Caco-2 (cell line): ENCODE measurements around the gene SKIC2. TPM values are rescaled to one million over a fixed set of nuclear protein-coding genes. Genes with fewer than 3 reads are reported as not detected.

ENCODE experiments used
- BruUV-seq: library from RNA; stranded (reverse); fragments of 400-500 nt; replicated peaks from 2 replicates; lab custom pipeline; 2021; lab: Mats Ljungman, UMichigan
- CTCF ChIA-PET: fragments of 300-600 bp; sonication (Branson Sonifier 250); formaldehyde crosslinking; loops from one replicate; lab custom pipeline; 2022; ENCODE audit warnings: antibody characterized with exemption; lab: Charles Lee
- POLR2A ChIA-PET: fragments of 300-600 bp; sonication (Branson Sonifier 250); formaldehyde crosslinking; loops from one replicate; lab custom pipeline; 2022; ENCODE audit warnings: antibody characterized with exemption; lab: Charles Lee
- DNase-seq, 2 experiments: peaks; one replicate each; pipeline versions ENCODE4 v3.0.0 to v3.0.0-alpha.2; 2020 to 2022
- H3K27me3 ChIP-seq: replicated peaks from 2 replicates; pipeline ENCODE4 v1.6.0; 2011; ENCODE audit warnings: low read length; ENCODE audit not compliant: control insufficient read depth, insufficient read depth
- H3K36me3 ChIP-seq: 2 replicates; pipeline ENCODE4 v1.5.1; 2011; ENCODE audit warnings: low read length; ENCODE audit not compliant: control insufficient read depth, insufficient read depth
- H3K4me1 ChIP-seq: fragments of 250-450 bp; sonication (Bioruptor Pico); 2 replicates; pipeline ENCODE4 v1.5.1; 2020; ENCODE audit warnings: mild to moderate bottlenecking
- H3K4me3 ChIP-seq: 2 replicates; pipeline ENCODE4 v1.5.1; 2011; ENCODE audit warnings: low read depth, mild to moderate bottlenecking, control low read depth, low read length
- H3K9me3 ChIP-seq: fragments of 250-450 bp; sonication (Bioruptor Pico); 2 replicates; pipeline ENCODE4 v1.5.1; 2020; ENCODE audit warnings: mild to moderate bottlenecking, moderate library complexity
- H3K27ac Mint-ChIP-seq: one replicate; pipeline ENCODE4 v1.8.0; 2022; ENCODE audit warnings: mixed read lengths; ENCODE audit not compliant: unreplicated experiment
- H3K27me3 Mint-ChIP-seq: one replicate; pipeline ENCODE4 v1.8.0; 2022; ENCODE audit warnings: mixed read lengths; ENCODE audit not compliant: insufficient read depth, unreplicated experiment
- H3K36me3 Mint-ChIP-seq: one replicate; pipeline ENCODE4 v1.8.0; 2022; ENCODE audit warnings: mild to moderate bottlenecking, mixed read lengths; ENCODE audit not compliant: insufficient read depth, unreplicated experiment
- H3K4me1 Mint-ChIP-seq: one replicate; pipeline ENCODE4 v1.8.0; 2022; ENCODE audit warnings: low read depth, mixed read lengths; ENCODE audit not compliant: unreplicated experiment
- H3K4me3 Mint-ChIP-seq: one replicate; pipeline ENCODE4 v1.8.0; 2022; ENCODE audit warnings: mild to moderate bottlenecking, moderate library complexity, mixed read lengths; ENCODE audit not compliant: unreplicated experiment
- H3K9me3 Mint-ChIP-seq: one replicate; pipeline ENCODE4 v1.8.0; 2022; ENCODE audit warnings: mixed read lengths; ENCODE audit not compliant: unreplicated experiment
- intact Hi-C: fragments of 100-400 bp; cut with micrococcal nuclease; formaldehyde crosslinking; loops from one replicate; pipeline ENCODE4 v1.10.0; 2022; ENCODE audit not compliant: unreplicated experiment
- total RNA-seq: library from RNA; stranded (reverse); gene quantifications from 2 replicates; pipeline ENCODE4 v1.2.3, GENCODE V29; 2022
- TF ChIP-seq, protein P1 (sequence below), 2 experiments: fragments of 200-600 bp in 1 of 2; IDR thresholded peaks; 1 replicate in 1 of 2; 2 replicates in 1 of 2; pipeline versions ENCODE4 v1.5.1 to v1.8.0; 2011 to 2022; ENCODE audit warnings: antibody characterized with exemption in 1 of 2, control low read depth in 1 of 2, inconsistent platforms in 1 of 2, low read depth in 1 of 2, low read length in 1 of 2, mild to moderate bottlenecking in 1 of 2, moderate library complexity in 1 of 2; ENCODE audit not compliant: insufficient read depth in 1 of 2, severe bottlenecking in 1 of 2, unreplicated experiment in 1 of 2

SKIC2 gene
- total RNA-seq, 1 experiment from 2014 or later, result 70.0 TPM

DNA sequence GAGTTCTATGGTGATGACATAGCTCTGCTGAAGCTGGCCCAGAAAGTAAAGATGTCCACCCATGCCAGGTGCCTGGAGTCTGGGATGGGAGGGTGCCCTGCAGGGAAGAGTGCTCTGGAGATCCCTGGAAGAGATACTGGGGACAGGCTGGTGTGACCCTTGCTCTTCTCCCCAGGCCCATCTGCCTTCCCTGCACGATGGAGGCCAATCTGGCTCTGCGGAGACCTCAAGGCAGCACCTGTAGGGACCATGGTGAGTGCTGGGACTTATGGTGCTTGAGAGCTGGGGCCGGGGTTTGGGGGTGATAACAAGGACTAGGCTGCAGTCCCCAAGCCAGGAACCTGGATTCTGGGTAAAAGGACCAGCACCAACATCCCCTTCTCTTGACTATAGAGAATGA lies 15.2 kb upstream of the SKIC2 start:
- no peak for DNase-seq
- Histone ChIP-seq H3K36me3 (no peaks in the 10 kb centered on the region), H3K4me3 (no peak overlapping the region), H3K27me3 (no peaks in the 10 kb centered on the region), H3K9me3 (no peaks in the 10 kb centered on the region), H3K4me1 (peaks cover 45% of the 10 kb centered on the region)
- peaks cover 14% of the 10 kb centered on the region for H3K36me3 Mint-ChIP-seq
- H3K9me3 Mint-ChIP-seq, result no peaks in the 10 kb centered on the region
- ChIA-PET POLR2A (no interaction called here), CTCF (no interaction called here)
- no TSS peak for BruUV-seq
- H3K27ac Mint-ChIP-seq, result peak overlapping the region; percentile 94
- H3K27me3 Mint-ChIP-seq, result no peaks in the 10 kb centered on the region
- H3K4me1 Mint-ChIP-seq, result peaks cover 50% of the 10 kb centered on the region
- H3K4me3 Mint-ChIP-seq, result no peak overlapping the region
- intact Hi-C loops, result loop anchor here (5.0 kb wide), 1 partner anchor 1449 kb away; the partner anchor contains the start of gene KIFC1
- TF ChIP-seq, protein P1, sequence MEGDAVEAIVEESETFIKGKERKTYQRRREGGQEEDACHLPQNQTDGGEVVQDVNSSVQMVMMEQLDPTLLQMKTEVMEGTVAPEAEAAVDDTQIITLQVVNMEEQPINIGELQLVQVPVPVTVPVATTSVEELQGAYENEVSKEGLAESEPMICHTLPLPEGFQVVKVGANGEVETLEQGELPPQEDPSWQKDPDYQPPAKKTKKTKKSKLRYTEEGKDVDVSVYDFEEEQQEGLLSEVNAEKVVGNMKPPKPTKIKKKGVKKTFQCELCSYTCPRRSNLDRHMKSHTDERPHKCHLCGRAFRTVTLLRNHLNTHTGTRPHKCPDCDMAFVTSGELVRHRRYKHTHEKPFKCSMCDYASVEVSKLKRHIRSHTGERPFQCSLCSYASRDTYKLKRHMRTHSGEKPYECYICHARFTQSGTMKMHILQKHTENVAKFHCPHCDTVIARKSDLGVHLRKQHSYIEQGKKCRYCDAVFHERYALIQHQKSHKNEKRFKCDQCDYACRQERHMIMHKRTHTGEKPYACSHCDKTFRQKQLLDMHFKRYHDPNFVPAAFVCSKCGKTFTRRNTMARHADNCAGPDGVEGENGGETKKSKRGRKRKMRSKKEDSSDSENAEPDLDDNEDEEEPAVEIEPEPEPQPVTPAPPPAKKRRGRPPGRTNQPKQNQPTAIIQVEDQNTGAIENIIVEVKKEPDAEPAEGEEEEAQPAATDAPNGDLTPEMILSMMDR (IDR thresholded peaks at IDR 0.05; ENCODE audit: insufficient read depth in 1 of 2, low read depth in 1 of 2, low read length in 1 of 2, severe bottlenecking in 1 of 2, unreplicated experiment in 1 of 2), result no peak

DNA sequence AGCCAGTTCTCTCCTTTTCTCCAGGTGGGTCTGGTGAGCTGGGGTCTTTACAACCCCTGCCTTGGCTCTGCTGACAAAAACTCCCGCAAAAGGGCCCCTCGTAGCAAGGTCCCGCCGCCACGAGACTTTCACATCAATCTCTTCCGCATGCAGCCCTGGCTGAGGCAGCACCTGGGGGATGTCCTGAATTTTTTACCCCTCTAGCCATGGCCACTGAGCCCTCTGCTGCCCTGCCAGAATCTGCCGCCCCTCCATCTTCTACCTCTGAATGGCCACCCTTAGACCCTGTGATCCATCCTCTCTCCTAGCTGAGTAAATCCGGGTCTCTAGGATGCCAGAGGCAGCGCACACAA lies 13.8 kb upstream of the SKIC2 start:
- Mint-ChIP-seq H3K9me3 (no peaks in the 10 kb centered on the region), H3K27me3 (no peaks in the 10 kb centered on the region), H3K36me3 (peaks cover 21% of the 10 kb centered on the region), H3K27ac (peak overlapping the region; percentile 94), H3K4me3 (peak overlapping the region; percentile 58), H3K4me1 (peaks cover 55% of the 10 kb centered on the region)
- no peaks in the 10 kb centered on the region for H3K9me3 ChIP-seq
- TF ChIP-seq, protein P1 (IDR thresholded peaks at IDR 0.05; ENCODE audit: insufficient read depth in 1 of 2, low read depth in 1 of 2, low read length in 1 of 2, severe bottlenecking in 1 of 2, unreplicated experiment in 1 of 2), result no peak
- ChIA-PET POLR2A (interaction anchor here (0.6 to 1.6 kb wide), 12 partner anchors 14 to 1027 kb away, joined by 3 to 19 read pairs (median 4); partner anchors contain the start of genes DXO, EHMT2, GPANK1 and HSPA1A), CTCF (interaction anchor here (0.7 to 1.2 kb wide), 5 partner anchors 13 to 185 kb away, joined by 3 to 5 read pairs (median 3); partner anchors contain the start of genes FKBPL and SKIC2)
- no peak overlapping the region for H3K4me3 ChIP-seq
- no peaks in the 10 kb centered on the region for H3K36me3 ChIP-seq
- BruUV-seq, result no TSS peak
- intact Hi-C loops, result loop anchor here (1.0 kb wide), 1 partner anchor 14 kb away; the partner anchor contains the start of gene SKIC2
- no peak for DNase-seq
- peaks cover 45% of the 10 kb centered on the region for H3K4me1 ChIP-seq
- no peaks in the 10 kb centered on the region for H3K27me3 ChIP-seq

DNA sequence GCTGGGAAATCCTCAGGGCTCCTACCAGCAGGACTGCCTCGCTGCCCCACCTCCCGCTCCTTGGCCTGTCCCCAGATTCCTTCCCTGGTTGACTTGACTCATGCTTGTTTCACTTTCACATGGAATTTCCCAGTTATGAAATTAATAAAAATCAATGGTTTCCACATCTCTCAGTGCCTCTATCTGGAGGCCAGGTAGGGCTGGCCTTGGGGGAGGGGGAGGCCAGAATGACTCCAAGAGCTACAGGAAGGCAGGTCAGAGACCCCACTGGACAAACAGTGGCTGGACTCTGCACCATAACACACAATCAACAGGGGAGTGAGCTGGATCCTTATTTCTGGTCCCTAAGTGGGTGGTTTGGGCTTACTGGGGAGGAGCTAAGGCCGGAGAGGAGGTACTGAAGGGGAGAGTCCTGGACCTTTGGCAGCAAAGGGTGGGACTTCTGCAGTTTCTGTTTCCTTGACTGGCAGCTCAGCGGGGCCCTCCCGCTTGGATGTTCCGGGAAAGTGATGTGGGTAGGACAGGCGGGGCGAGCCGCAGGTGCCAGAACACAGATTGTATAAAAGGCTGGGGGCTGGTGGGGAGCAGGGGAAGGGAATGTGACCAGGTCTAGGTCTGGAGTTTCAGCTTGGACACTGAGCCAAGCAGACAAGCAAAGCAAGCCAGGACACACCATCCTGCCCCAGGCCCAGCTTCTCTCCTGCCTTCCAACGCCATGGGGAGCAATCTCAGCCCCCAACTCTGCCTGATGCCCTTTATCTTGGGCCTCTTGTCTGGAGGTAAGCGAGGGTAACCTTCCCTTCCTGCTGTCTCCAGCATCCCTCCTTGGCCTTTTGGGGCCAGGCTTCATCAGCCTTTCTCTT lies 13.2 kb upstream of the SKIC2 start, which contains the start of gene CFB:
Gene CFB, plus strand, starts transcription at position 589 of the 863 bp plus-strand sequence. Its CDS starts 127 bp downstream, at position 716.
- CTCF ChIA-PET, result interaction anchor here (0.6 to 1.2 kb wide), 7 partner anchors 12 to 1019 kb away, joined by 3 to 5 read pairs (median 3); partner anchors contain the start of genes FKBPL and SKIC2
- H3K4me3 Mint-ChIP-seq, result peak within 1 kb of the TSS; percentile 58
- no peaks in the 10 kb centered on the region for H3K9me3 ChIP-seq
- H3K27me3 ChIP-seq, result no peaks in the 10 kb centered on the region
- intact Hi-C loops, result loop anchor here (1.0 kb wide), 1 partner anchor 14 kb away; the partner anchor contains the start of gene SKIC2
- H3K9me3 Mint-ChIP-seq, result no peaks in the 10 kb centered on the region
- BruUV-seq, result no TSS peak
- peaks cover 41% of the 10 kb centered on the region for H3K4me1 ChIP-seq
- H3K27me3 Mint-ChIP-seq, result no peaks in the 10 kb centered on the region
- peaks cover 49% of the 10 kb centered on the region for H3K4me1 Mint-ChIP-seq
- POLR2A ChIA-PET, result interaction anchor here (0.6 to 1.6 kb wide), 14 partner anchors 13 to 1305 kb away, joined by 3 to 19 read pairs (median 4); partner anchors contain the start of genes DXO, EHMT2, GPANK1 and HSPA1A
- H3K36me3 ChIP-seq, result no peaks in the 10 kb centered on the region
- peak within 1 kb of the TSS; percentile 33 for H3K4me3 ChIP-seq
- H3K27ac Mint-ChIP-seq, result peak within 1 kb of the TSS; percentile 94
- TF ChIP-seq, protein P1 (IDR thresholded peaks at IDR 0.05; ENCODE audit: insufficient read depth in 1 of 2, low read depth in 1 of 2, low read length in 1 of 2, severe bottlenecking in 1 of 2, unreplicated experiment in 1 of 2), result no peak
- DNase-seq, result peak; percentile 88 to 93
- peaks cover 23% of the 10 kb centered on the region for H3K36me3 Mint-ChIP-seq
